Testis (tissue), 2 donors: Measurements from ENCODE around the gene SH3RF3.

Experiments
- POLR2A ChIP-seq: fragments of 450-650 bp; IDR thresholded peaks from one replicate; pipeline ENCODE4 v1.6.1; 2017; ENCODE audit warnings: antibody characterized with exemption, mild to moderate bottlenecking, moderate library complexity
- TF ChIP-seq, protein P1 (sequence below), 3 experiments: fragments of 450-650 bp in 2 of 3; fragments of 200-600 bp in 1 of 3; sonication (generic) in 1 of 3; IDR thresholded peaks; one replicate each; pipeline ENCODE4 v1.5.1; 2016 to 2019; ENCODE audit warnings: antibody characterized with exemption in 3 of 3, mild to moderate bottlenecking in 2 of 3, moderate library complexity in 1 of 3

GRCh38 chr2:109218792-109219126 is 89.8 kb downstream of the SH3RF3 start:
- TF ChIP-seq POLR2A = no peak
- TF ChIP-seq, protein P1, sequence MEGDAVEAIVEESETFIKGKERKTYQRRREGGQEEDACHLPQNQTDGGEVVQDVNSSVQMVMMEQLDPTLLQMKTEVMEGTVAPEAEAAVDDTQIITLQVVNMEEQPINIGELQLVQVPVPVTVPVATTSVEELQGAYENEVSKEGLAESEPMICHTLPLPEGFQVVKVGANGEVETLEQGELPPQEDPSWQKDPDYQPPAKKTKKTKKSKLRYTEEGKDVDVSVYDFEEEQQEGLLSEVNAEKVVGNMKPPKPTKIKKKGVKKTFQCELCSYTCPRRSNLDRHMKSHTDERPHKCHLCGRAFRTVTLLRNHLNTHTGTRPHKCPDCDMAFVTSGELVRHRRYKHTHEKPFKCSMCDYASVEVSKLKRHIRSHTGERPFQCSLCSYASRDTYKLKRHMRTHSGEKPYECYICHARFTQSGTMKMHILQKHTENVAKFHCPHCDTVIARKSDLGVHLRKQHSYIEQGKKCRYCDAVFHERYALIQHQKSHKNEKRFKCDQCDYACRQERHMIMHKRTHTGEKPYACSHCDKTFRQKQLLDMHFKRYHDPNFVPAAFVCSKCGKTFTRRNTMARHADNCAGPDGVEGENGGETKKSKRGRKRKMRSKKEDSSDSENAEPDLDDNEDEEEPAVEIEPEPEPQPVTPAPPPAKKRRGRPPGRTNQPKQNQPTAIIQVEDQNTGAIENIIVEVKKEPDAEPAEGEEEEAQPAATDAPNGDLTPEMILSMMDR (IDR thresholded peaks at IDR 0.05) = no peak
